GM23248 (cell line): ENCODE data around the gene DDX3X. TPM values are rescaled to one million over a fixed set of nuclear protein-coding genes. Genes with fewer than 3 reads are reported as not detected.

Source experiments
- DNase-seq: peaks from one replicate; pipeline ENCODE4 v3.0.0-alpha.2; 2015
- H2AFZ ChIP-seq: fragments of 200-600 bp; sonication (generic); 2 replicates; pipeline ENCODE4 v1.6.1; 2016; ENCODE audit warnings: antibody characterized with exemption
- H3F3A ChIP-seq: fragments of 200-600 bp; sonication (generic); 2 replicates; pipeline ENCODE4 v1.6.1; 2016; ENCODE audit warnings: mild to moderate bottlenecking, antibody characterized with exemption, mixed run types; ENCODE audit not compliant: insufficient read depth
- H3K27ac ChIP-seq: fragments of 200-600 bp; sonication (generic); 2 replicates; pipeline ENCODE4 v1.5.1; 2016; ENCODE audit warnings: mild to moderate bottlenecking
- H3K27me3 ChIP-seq: fragments of 200-600 bp; sonication (generic); replicated peaks from 2 replicates; pipeline ENCODE4 v1.6.1; 2016; ENCODE audit warnings: mild to moderate bottlenecking; ENCODE audit not compliant: insufficient read depth
- H3K36me3 ChIP-seq: fragments of 200-600 bp; sonication (generic); 2 replicates; pipeline ENCODE4 v1.6.1; 2016; ENCODE audit warnings: low read depth, mild to moderate bottlenecking
- H3K4me1 ChIP-seq: fragments of 200-600 bp; sonication (generic); 2 replicates; pipeline ENCODE4 v1.6.1; 2016; ENCODE audit warnings: mild to moderate bottlenecking; ENCODE audit not compliant: insufficient read depth
- H3K4me2 ChIP-seq: fragments of 200-600 bp; sonication (generic); one replicate; pipeline ENCODE4 v1.6.1; 2016; ENCODE audit warnings: mild to moderate bottlenecking; ENCODE audit not compliant: unreplicated experiment
- H3K4me3 ChIP-seq: fragments of 200-600 bp; sonication (generic); 2 replicates; pipeline ENCODE4 v1.5.1; 2016; ENCODE audit warnings: mild to moderate bottlenecking
- H3K79me2 ChIP-seq: fragments of 200-600 bp; sonication (generic); 2 replicates; pipeline ENCODE4 v1.6.1; 2016; ENCODE audit warnings: mild to moderate bottlenecking; ENCODE audit not compliant: insufficient read depth
- H3K9ac ChIP-seq: fragments of 200-600 bp; sonication (generic); 2 replicates; pipeline ENCODE4 v1.6.1; 2016; ENCODE audit warnings: mild to moderate bottlenecking
- H3K9me2 ChIP-seq: fragments of 200-600 bp; sonication (generic); 2 replicates; pipeline ENCODE4 v1.6.1; 2016; ENCODE audit warnings: mixed run types, mild to moderate bottlenecking, moderate library complexity; ENCODE audit not compliant: insufficient read depth
- H3K9me3 ChIP-seq: fragments of 200-600 bp; sonication (generic); one replicate; pipeline ENCODE4 v1.6.1; 2017; ENCODE audit warnings: low read depth
- H4K20me1 ChIP-seq: fragments of 200-600 bp; sonication (generic); 2 replicates; pipeline ENCODE4 v1.6.0; 2016; ENCODE audit not compliant: insufficient read depth
- EZH2 ChIP-seq: fragments of 200-600 bp; sonication (generic); IDR thresholded peaks from 2 replicates; pipeline ENCODE4 v1.6.1; 2018; ENCODE audit warnings: antibody characterized with exemption, mild to moderate bottlenecking; ENCODE audit not compliant: insufficient read depth, poor library complexity, severe bottlenecking
- EZH2phosphoT487 ChIP-seq: fragments of 200-600 bp; sonication (generic); IDR thresholded peaks from 2 replicates; pipeline ENCODE4 v1.6.1; 2018; ENCODE audit warnings: antibody characterized with exemption, moderate library complexity, mild to moderate bottlenecking, low read depth; ENCODE audit not compliant: insufficient read depth
- WGBS, 2 experiments: methylation state at CpG; one replicate each; pipeline ENCODE4 v1.1.6; 2015 to 2017; ENCODE audit warnings: low lambda C conversion rate in 2 of 2, low coverage in 1 of 2; ENCODE audit errors: missing lambda C conversion rate in 2 of 2; 5-methylcytosine and 5-hydroxymethylcytosine counted together
- in situ Hi-C: fragments of 300-500 bp; cut with MboI; formaldehyde crosslinking; loops from 2 replicates; pipeline ENCODE4 v1.15.0; 2020
- polyA plus RNA-seq: library from polyadenylated mRNA; unstranded; fragments of >200 nt; fragmentation: Nextera tagmentation; extraction: Ambion mirVana; gene quantifications from 2 replicates; pipeline ENCODE4 v1.2.1, GENCODE V29; 2016
- total RNA-seq: library from RNA; depleted of rRNA; stranded (reverse); fragments of >200 nt; shearing (Covaris generic); gene quantifications from 2 replicates; pipeline ENCODE4 v1.2.3, GENCODE V29; 2014

DDX3X gene
- total and polyA plus RNA-seq, 2 experiments from 2014 or later = 129 to 206 TPM

- Histone ChIP-seq H3K9ac (no peak overlapping the region), H3K27ac (peak overlapping the region; percentile 20; the same call in 1 of the 2 replicates), H3K4me1 (0 out of 2 replicates have a peak, but pooled peaks cover 4% of the 10 kb centered on the region), H3F3A (peaks cover 7% of the 10 kb centered on the region; the same call in 1 of the 2 replicates), H3K9me2 (no peaks in the 10 kb centered on the region), H2AFZ (0 out of 2 replicates have a peak overlapping the region, but pooled peaks have one; percentile 35), H3K9me3 (no peaks in the 10 kb centered on the region), H3K79me2 (no peaks in the 10 kb centered on the region), H3K4me2 (no peak overlapping the region), H3K4me3 (no peak overlapping the region), H3K27me3 (no peaks in the 10 kb centered on the region), H3K36me3 (no peaks in the 10 kb centered on the region), H4K20me1 (no peaks in the 10 kb centered on the region)
- 51% methylated on average over 6 of the region's 6 CpGs for WGBS, 2 experiments
- peak; percentile 55 for DNase-seq
- TF ChIP-seq EZH2 (no peak), EZH2phosphoT487 (no peak)
- in situ Hi-C loops = no loop called here
Measured at GRCh38 chrX:41317477-41318208, 16.3 kb upstream of the DDX3X start.

GRCh38 chrX:41320393-41320792, 13.6 kb upstream of the DDX3X start:
- Histone ChIP-seq H3K4me1 (no peaks in the 10 kb centered on the region), H2AFZ (no peak overlapping the region), H3K79me2 (no peaks in the 10 kb centered on the region), H3K27ac (no peak overlapping the region), H3F3A (no peaks in the 10 kb centered on the region), H3K9me3 (no peaks in the 10 kb centered on the region), H3K36me3 (no peaks in the 10 kb centered on the region), H3K27me3 (no peaks in the 10 kb centered on the region), H4K20me1 (no peaks in the 10 kb centered on the region), H3K9ac (no peak overlapping the region), H3K4me2 (no peak overlapping the region), H3K9me2 (no peaks in the 10 kb centered on the region), H3K4me3 (no peak overlapping the region)
- WGBS, 2 experiments = 62 to 66% methylated on average over 5 of the region's 5 CpGs
- in situ Hi-C loops = no loop called here
- TF ChIP-seq EZH2phosphoT487 (no peak), EZH2 (no peak)
- no peak for DNase-seq

- in situ Hi-C loops = no loop called here
- no peak for DNase-seq
- Histone ChIP-seq H3K79me2 (no peaks in the 10 kb centered on the region), H3K36me3 (no peaks in the 10 kb centered on the region), H3K27me3 (no peaks in the 10 kb centered on the region), H3K27ac (no peak overlapping the region), H3K9ac (no peak overlapping the region), H2AFZ (no peak overlapping the region), H3K9me2 (no peaks in the 10 kb centered on the region), H4K20me1 (no peaks in the 10 kb centered on the region), H3F3A (no peaks in the 10 kb centered on the region), H3K4me2 (no peak overlapping the region), H3K4me3 (no peak overlapping the region), H3K9me3 (no peaks in the 10 kb centered on the region), H3K4me1 (no peaks in the 10 kb centered on the region)
- no peak for TF ChIP-seq EZH2phosphoT487
- no peak for TF ChIP-seq EZH2
- WGBS, 2 experiments = 93% methylated on average over 8 to 10 of the region's 20 CpGs
Measured at GRCh38 chrX:41322821-41323603, 10.9 kb upstream of the DDX3X start.

- no peak overlapping the region for H3K27ac ChIP-seq
- in situ Hi-C loops = no loop called here
- H3F3A ChIP-seq = 0 out of 2 replicates have a peak, but pooled peaks cover 4% of the 10 kb centered on the region
- no peaks in the 10 kb centered on the region for H3K79me2 ChIP-seq
- no peaks in the 10 kb centered on the region for H3K9me3 ChIP-seq
- H2AFZ ChIP-seq = no peak overlapping the region
- DNase-seq = no peak
- no peaks in the 10 kb centered on the region for H4K20me1 ChIP-seq
- TF ChIP-seq EZH2 = no peak
- no peak for TF ChIP-seq EZH2phosphoT487
- H3K9ac ChIP-seq = no peak overlapping the region
- peaks cover 9% of the 10 kb centered on the region; the same call in 1 of the 2 replicates for H3K4me1 ChIP-seq
- no peaks in the 10 kb centered on the region for H3K36me3 ChIP-seq
- no peaks in the 10 kb centered on the region for H3K9me2 ChIP-seq
- H3K4me3 ChIP-seq = no peak overlapping the region
- no peak overlapping the region for H3K4me2 ChIP-seq
- no peaks in the 10 kb centered on the region for H3K27me3 ChIP-seq
- WGBS, 2 experiments = 90 to 100% methylated on average over 4 of the region's 4 CpGs
Measured at GRCh38 chrX:41326431-41326830, 7.5 kb upstream of the DDX3X start.
